Measurements from ENCODE around the gene ZC3H7A. TPM values are rescaled to one million over a fixed set of nuclear protein-coding genes. Genes with fewer than 3 reads are reported as not detected.

Gene ZC3H7A
- total and polyA plus RNA-seq, 9 of the 15 experiments (the other 6 are each of a cell fraction or from before 2014, with no cell fraction given), result 19.8 to 49.1 (median 28.2) TPM

- peak; percentile 47; the same call in 1 of the 2 replicates for TF ChIP-seq PBX2 (CRISPR knock-in tag; IDR thresholded peaks at IDR 0.05; ENCODE audit: low read depth)
- TF ChIP-seq PBX2 (tag; conservative IDR thresholded peaks at IDR 0.05; ENCODE audit: low read depth), result peak; percentile 45; the same call in 1 of the 2 replicates
- TF ChIP-seq THRB (CRISPR knock-in tag; conservative IDR thresholded peaks at IDR 0.05), result no peak
- TF ChIP-seq ATF3 (IDR thresholded peaks at IDR 0.05), result peak; percentile 61; the same call in 1 of the 2 replicates
- no peak for TF ChIP-seq ATF3 (CRISPR knock-in tag; conservative IDR thresholded peaks at IDR 0.05)
- TF ChIP-seq MCM7 (IDR thresholded peaks at IDR 0.05), result no peak
- peak; percentile 94 for TF ChIP-seq PKNOX1 (IDR thresholded peaks at IDR 0.05)
- TF ChIP-seq ZNF217 (CRISPR knock-in tag; IDR thresholded peaks at IDR 0.05), result no peak
- TF ChIP-seq BRD9 (IDR thresholded peaks at IDR 0.05; ENCODE audit: low read depth, partially characterized antibody), result peak; percentile 45
- TF ChIP-seq MNT (conservative IDR thresholded peaks at IDR 0.05), result peak in 1 of 2 experiments; percentile 40; a peak in 1 of 4 replicates
- no peak for TF ChIP-seq CTCF (IDR thresholded peaks at IDR 0.05 in 2 of 3, conservative IDR thresholded peaks at IDR 0.05 in 1 of 3; ENCODE audit: insufficient read depth in 2 of 3, low read depth in 1 of 3, low read length in 3 of 3)
- no peak for TF ChIP-seq SMAD1 (IDR thresholded peaks at IDR 0.05; ENCODE audit: low read depth, low read length, partially characterized antibody)
- peak; percentile 93 for TF ChIP-seq L3MBTL2 (IDR thresholded peaks at IDR 0.05)
- no peak for TF ChIP-seq HOXB6 (CRISPR knock-in tag; IDR thresholded peaks at IDR 0.05; ENCODE audit: borderline replicate concordance)
- TF ChIP-seq HDAC8 (tag; IDR thresholded peaks at IDR 0.05), result no peak
- TF ChIP-seq FOXK2 (conservative IDR thresholded peaks at IDR 0.05 in 1 of 2, IDR thresholded peaks at IDR 0.05 in 1 of 2; ENCODE audit: low read depth in 2 of 2), result peak; percentile 45 to 72; a peak in 3 of 4 replicates
Observed at GRCh38 chr16:11819798-11820197, 22.7 kb upstream of the ZC3H7A start (continued).
